HG02588 (cell line): Measurements from ENCODE around the gene ARHGAP6.

Source experiments
- ATAC-seq: cut with Tn5 transposase; IDR thresholded peaks from one replicate; pipeline ENCODE4 v1.9.1; 2021; ENCODE audit warnings: mild to moderate bottlenecking, moderate library complexity; ENCODE audit not compliant: unreplicated experiment

The ARHGAP6 gene

GRCh38 chrX:11665168-11666111 is at the start of gene ARHGAP6:
ARHGAP6 (minus strand) TSS chrX:11665920; CDS start chrX:11664828, 1,092 bp downstream.
- ATAC-seq, result no peak

- no peak for ATAC-seq
Measured at GRCh38 chrX:11704725-11705495, 39.2 kb upstream of the ARHGAP6 start.

GRCh38 chrX:11703855-11704254 is 38.1 kb upstream of the ARHGAP6 start:
- no peak for ATAC-seq

GRCh38 chrX:11702965-11703631 is 37.4 kb upstream of the ARHGAP6 start:
- ATAC-seq, result no peak

GRCh38 chrX:11702420-11702819 is 36.7 kb upstream of the ARHGAP6 start:
- ATAC-seq, result no peak

- ATAC-seq, result no peak
Measured at GRCh38 chrX:11698702-11699101, 33.0 kb upstream of the ARHGAP6 start.

- ATAC-seq, result no peak
Measured at GRCh38 chrX:11688201-11688600, 22.5 kb upstream of the ARHGAP6 start.

GRCh38 chrX:11687157-11687556 is 21.4 kb upstream of the ARHGAP6 start:
- no peak for ATAC-seq

GRCh38 chrX:11683057-11683456 is 17.3 kb upstream of the ARHGAP6 start:
- ATAC-seq, result no peak

GRCh38 chrX:11678158-11678557 is 12.4 kb upstream of the ARHGAP6 start:
- no peak for ATAC-seq

GRCh38 chrX:11672213-11672612 is 6.5 kb upstream of the ARHGAP6 start:
- no peak for ATAC-seq

GRCh38 chrX:11670316-11670715 is 4.6 kb upstream of the ARHGAP6 start:
- no peak for ATAC-seq

GRCh38 chrX:11666952-11667685 is 1.4 kb upstream of the ARHGAP6 start:
- ATAC-seq, result no peak

- no peak for ATAC-seq
Measured at GRCh38 chrX:11666164-11666563, 444 bp upstream of the ARHGAP6 start.

- ATAC-seq, result peak; percentile 44
Measured at GRCh38 chrX:11664211-11665167, 1.2 kb downstream of the ARHGAP6 start.

GRCh38 chrX:11663875-11664210 is 1.9 kb downstream of the ARHGAP6 start:
- no peak for ATAC-seq

GRCh38 chrX:11655282-11656015 is 10.3 kb downstream of the ARHGAP6 start:
- ATAC-seq, result no peak

GRCh38 chrX:11648705-11649519 is 16.8 kb downstream of the ARHGAP6 start:
- ATAC-seq, result no peak
